NCI-H1694 treated with DMSO at 0.1 percent for 48 hours (cell line): Measurements from ENCODE around the gene DYRK4.
A peak's percentile ranks its signal among the peaks of the same experiment; 100 is the strongest.

Experiments used
- DNase-seq: peaks from one replicate; lab custom pipeline; 2025; lab: John Stamatoyannopoulos, UW

DYRK4 gene

DNA sequence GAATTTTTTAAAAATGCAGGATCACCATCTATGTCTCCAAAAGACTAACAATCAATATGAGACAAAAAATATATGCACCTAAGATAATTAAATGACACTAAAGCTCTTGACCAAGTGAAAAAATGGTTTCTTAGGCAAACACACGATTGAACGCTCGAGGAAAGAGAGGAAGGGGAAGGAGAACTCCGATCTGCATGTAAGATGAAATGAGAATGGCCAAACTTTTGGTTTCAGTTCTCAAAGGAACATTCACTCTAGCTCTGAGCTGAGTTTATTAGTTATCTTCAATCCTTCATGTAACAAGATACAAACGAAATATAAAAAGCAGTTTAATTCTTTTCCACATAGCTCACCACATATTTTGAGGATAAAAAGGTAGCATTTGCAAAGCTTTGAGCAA, 2.8 kb downstream of the DYRK4 start:
- DNase-seq: no peak

- DNase-seq: no peak
These were observed 4.5 kb downstream of the DYRK4 start for GRCh38 chr12:4566474-4566873.

DNA sequence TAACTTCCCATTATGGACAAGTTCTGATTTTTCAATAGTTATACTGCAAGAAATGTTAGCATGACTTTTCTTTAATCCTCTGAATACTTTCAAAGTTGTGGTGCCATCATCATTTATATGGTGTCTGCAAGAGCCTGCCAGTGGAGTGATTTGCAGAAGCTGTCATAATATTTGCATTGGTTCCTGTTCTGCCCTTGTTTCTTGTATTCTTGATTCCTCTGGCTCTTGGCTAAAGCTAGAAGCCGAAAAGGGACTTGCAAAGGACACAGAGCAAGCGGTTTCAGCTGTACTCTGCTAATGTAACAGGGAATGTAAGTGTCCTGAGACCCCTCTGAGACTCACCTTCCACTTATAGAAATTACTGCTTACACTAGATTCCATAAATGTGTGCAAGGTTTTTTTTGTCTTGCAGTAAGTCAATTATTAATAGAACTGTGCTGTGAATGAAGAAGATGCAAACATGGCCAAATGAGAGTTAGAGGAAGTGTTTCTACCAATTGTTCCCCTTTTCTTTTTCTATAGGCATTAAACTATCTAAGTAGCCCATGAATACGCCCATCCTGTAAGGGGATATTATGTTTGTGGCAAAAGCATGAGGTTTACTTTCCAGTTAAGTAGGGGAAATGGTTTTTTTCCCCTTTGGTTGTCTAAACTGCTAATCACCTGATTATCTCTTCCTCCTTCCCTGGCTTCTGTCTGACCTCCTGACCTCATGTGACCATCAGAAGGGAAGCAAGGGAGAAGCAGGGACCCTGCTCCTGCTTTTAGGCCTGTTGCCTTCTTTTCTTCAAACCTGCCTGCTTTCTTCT, 5.3 kb downstream of the DYRK4 start:
- no peak for DNase-seq

DNA sequence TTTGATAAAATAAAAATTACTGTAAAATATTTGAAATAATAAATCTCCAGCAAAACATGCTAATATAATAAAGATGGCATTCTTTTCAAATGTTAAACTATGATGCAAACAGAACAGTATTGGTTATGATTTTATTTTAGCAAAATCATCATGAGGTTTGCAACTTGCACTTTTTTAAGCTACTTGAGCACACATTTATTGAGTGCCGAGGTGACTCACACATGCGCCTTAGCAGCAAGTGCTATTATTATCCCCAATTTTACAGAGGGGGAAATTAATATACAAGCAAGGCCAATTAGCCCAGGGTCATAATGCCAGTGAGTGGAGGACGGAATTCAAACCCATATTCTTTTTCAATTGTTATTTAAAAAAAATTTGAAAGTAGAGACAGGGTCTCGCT, 7.3 kb downstream of the DYRK4 start:
- no peak for DNase-seq

- no peak for DNase-seq
These were observed 10.7 kb downstream of the DYRK4 start for GRCh38 chr12:4572680-4573079.

GRCh38 chr12:4579305-4580102, 17.5 kb downstream of the DYRK4 start:
- DNase-seq: peak; percentile 6

- DNase-seq: no peak
These were observed 18.3 kb downstream of the DYRK4 start for GRCh38 chr12:4580281-4580688.

DNA sequence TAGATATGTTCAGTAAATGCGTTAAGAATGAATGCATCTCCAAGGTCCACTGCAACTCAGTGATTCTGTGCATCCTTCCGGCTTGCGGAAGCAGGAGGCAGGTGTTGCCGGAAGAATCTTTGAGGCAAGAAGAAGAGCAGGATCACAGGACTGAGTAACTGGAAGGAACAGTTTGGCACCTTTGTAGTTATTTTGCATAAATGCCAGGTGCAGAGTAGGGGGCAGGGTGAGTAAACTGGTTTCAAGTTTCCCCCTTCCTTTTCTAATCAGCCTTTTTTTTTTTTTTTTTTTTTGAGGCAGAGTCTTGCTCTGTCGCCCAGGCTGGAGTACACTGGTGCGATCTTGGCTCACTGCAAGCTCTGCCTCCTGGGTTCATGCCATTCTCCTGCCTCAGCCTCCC, 22.3 kb downstream of the DYRK4 start:
- no peak for DNase-seq

- DNase-seq: no peak
These were observed 22.9 kb downstream of the DYRK4 start for GRCh38 chr12:4584896-4585295.

- DNase-seq: no peak
These were observed 24.5 kb downstream of the DYRK4 start for GRCh38 chr12:4586500-4586899.

DNA sequence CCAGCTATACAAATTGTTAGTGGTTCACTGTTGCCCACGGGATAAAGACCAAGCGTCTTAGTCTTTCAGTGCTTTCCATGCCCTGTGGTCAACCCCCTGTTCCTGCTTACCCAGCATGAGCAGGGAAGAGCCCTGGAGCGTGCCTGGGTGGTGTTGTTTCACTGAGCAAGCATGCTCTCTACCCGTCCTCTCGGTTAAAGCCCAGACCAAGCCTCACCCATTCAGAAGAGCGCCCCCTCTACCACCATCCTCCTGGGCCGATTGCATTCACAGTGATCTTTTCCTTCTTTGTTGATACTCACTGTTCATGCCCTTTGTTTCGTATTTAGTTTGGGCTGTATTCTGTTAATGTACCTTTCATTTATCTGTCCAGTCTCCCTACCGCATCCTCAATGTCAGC, 25.1 kb downstream of the DYRK4 start:
- DNase-seq: no peak

DNA sequence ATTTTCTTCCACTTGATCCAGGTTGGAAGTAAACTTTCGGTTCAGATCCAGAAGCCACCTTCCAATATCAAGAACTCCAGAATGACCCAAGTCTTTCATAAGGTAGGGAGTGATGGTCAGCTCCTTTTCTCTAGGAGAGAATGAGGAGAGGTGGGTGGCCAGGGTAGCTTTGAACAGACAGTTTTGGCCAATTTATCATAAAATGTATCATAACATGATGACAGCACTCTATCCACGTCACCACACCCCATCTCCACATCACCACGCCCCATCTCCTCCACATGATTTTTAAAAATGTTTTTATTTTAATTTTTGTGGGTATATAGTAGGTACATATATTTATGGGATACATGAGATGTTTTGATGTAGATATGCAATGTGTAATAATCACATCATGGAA, 26.9 kb downstream of the DYRK4 start:
- no peak for DNase-seq

GRCh38 chr12:4589941-4590340, 27.9 kb downstream of the DYRK4 start:
- no peak for DNase-seq

- DNase-seq: no peak
These were observed 29.2 kb downstream of the DYRK4 start for GRCh38 chr12:4591180-4591687.

DNA sequence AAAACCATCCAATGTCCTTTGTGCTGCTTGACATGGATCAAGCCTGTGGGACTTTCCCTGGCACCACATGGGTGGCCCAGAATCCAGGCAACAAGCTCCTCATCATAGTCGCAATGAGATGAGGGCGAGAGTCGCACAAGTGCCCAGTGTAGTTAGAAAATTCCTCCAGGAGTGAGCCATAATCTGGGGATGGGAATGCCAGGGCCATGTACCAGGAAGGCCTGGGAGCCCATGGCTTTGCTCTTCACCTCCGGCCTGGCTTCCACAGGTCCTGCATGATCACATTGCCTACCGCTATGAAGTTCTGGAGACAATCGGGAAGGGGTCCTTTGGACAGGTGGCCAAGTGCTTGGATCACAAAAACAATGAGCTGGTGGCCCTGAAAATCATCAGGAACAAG, 33.9 kb downstream of the DYRK4 start:
- DNase-seq: no peak

DNA sequence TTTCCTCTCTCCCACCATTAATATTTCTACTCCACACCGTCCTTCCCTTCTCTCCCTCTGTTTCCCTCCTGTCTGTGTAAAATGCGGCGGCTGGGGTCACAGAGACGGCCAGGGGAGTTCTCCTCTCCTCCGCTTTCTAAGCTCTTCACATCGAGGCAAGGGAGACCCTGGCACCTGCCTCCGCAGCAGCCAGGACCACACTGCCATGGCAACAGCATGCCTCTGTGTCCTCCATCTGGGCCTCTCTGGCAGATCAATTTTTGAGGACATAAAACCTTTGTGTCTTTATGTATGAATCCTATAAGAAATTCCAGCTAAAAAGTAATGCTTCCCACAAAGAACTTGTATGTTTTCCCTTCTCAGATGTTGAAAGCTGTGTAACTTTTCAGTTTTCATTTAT, 41.4 kb downstream of the DYRK4 start:
- DNase-seq: no peak

DNA sequence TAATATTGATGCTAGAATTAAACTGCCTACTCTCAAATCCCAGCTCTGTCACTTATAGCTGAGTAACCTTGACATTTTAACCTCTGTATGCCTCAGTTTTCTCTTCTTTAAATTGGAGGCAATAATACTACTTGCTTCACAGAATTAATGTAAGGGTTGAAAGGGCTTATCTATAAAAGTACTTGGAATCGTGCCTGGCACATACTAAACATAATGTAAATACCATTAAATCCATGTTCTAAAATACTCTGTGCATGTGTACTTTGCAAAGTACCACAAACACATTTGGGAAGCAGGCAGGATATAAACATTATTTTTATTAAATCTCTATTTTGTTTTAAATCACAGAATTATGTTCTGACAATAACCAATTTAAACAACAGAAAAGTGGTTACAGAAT, 41.9 kb downstream of the DYRK4 start:
- no peak for DNase-seq

DNA sequence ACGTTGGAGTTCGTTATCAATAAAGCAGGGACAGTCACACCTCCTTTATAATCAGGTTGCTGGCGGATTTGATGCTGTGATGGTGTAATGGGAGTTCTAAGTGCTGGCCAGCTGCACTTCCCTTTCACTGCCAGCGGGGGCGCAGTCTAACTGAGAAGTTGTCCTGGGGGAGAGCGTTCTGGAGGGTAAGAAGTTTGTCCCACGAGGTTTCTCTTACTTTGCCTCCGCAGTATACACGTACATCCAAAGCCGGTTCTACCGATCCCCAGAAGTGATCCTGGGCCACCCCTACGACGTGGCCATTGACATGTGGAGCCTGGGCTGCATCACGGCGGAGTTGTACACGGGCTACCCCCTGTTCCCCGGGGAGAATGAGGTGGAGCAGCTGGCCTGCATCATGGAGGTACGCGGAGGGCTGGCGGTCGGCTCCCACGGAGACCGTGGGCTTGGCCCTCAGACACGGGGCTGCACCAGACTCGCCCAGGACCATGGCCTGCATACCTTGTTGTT, 42.7 kb downstream of the DYRK4 start:
- DNase-seq: peak; percentile 79

DNA sequence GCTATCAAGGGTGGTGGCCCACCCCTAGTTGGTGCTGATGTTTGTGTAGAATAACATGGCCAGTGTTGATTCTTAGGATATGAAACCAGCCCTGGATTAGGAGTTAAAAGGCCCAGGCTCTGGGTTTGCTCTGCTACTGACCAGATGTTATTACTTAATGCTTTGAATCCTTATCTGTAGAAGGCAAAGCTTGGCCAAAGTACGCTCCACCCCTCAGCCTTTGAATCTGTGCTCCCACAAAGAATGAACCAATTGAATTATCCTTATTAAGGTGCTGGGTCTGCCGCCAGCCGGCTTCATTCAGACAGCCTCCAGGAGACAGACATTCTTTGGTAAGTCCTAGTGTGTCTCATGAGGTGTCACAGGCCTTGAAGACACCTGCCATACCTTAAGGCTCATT, 45.0 kb downstream of the DYRK4 start:
- no peak for DNase-seq

- DNase-seq: no peak
These were observed 47.1 kb downstream of the DYRK4 start for GRCh38 chr12:4609071-4609470.

DNA sequence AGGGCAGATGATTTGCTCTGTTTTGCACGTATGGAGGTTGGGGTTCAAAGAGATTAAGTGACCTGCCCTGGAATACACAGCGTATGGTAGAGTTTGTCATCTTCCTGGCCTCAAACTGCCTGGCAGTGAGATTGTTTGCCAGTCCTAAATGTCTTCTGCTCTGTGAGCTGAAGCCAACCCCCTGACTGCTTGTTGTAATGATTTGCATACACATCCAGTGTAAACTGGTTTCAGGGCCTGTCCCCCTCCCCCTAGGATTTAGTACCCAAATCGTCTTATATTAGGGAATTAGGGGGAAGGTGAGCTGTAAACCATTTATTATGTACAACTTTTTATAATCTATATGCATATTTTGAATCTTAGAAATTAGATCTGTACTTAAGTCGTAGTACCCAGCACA, 48.5 kb downstream of the DYRK4 start:
- no peak for DNase-seq

GRCh38 chr12:4615667-4616066, 53.7 kb downstream of the DYRK4 start:
- no peak for DNase-seq

- no peak for DNase-seq
These were observed 59.5 kb downstream of the DYRK4 start for GRCh38 chr12:4621511-4621910.
